NCI-H146 treated with DMSO at 0.1 percent for 48 hours (cell line): Measurements from ENCODE around the gene ASB8.

Experiments used
- DNase-seq: peaks from one replicate; lab custom pipeline; 2025; ENCODE audit not compliant: unreplicated experiment; lab: John Stamatoyannopoulos, UW

The ASB8 gene

GRCh38 chr12:48157018-48157888 lies at the start of gene ASB8:
Gene ASB8 (minus strand): TSS chr12:48157515. CDS start chr12:48153496, 4,019 bp downstream.
- DNase-seq: peak; percentile 99

GRCh38 chr12:48203192-48203591 lies 45.9 kb upstream of the ASB8 start, which contains the start of gene OR10AD1:
Gene OR10AD1 (minus strand): TSS chr12:48203292. CDS start chr12:48203292, 0 bp downstream.
- DNase-seq: no peak

GRCh38 chr12:48202766-48203165 lies 45.5 kb upstream of the ASB8 start:
- DNase-seq: no peak

GRCh38 chr12:48201516-48201915 lies 44.2 kb upstream of the ASB8 start:
- no peak for DNase-seq

- DNase-seq: no peak
These were observed 43.8 kb upstream of the ASB8 start for GRCh38 chr12:48201091-48201490.

GRCh38 chr12:48199774-48200221 lies 42.5 kb upstream of the ASB8 start:
- DNase-seq: no peak

- DNase-seq: no peak
These were observed 41.7 kb upstream of the ASB8 start for GRCh38 chr12:48198985-48199384.

- no peak for DNase-seq
These were observed 41.3 kb upstream of the ASB8 start for GRCh38 chr12:48198672-48198971.

GRCh38 chr12:48197971-48198671 lies 40.8 kb upstream of the ASB8 start:
- DNase-seq: no peak

- no peak for DNase-seq
These were observed 40.2 kb upstream of the ASB8 start for GRCh38 chr12:48197549-48197970.

- DNase-seq: no peak
These were observed 37.5 kb upstream of the ASB8 start for GRCh38 chr12:48194799-48195201.

- DNase-seq: no peak
These were observed 36.3 kb upstream of the ASB8 start for GRCh38 chr12:48193623-48194022.

- no peak for DNase-seq
These were observed 35.5 kb upstream of the ASB8 start for GRCh38 chr12:48192861-48193260.

GRCh38 chr12:48191096-48191495 lies 33.8 kb upstream of the ASB8 start:
- no peak for DNase-seq

GRCh38 chr12:48189331-48190125 lies 32.2 kb upstream of the ASB8 start:
- peak; percentile 53 for DNase-seq

GRCh38 chr12:48187916-48188695 lies 30.8 kb upstream of the ASB8 start:
- DNase-seq: no peak

GRCh38 chr12:48185181-48185919 lies 28.0 kb upstream of the ASB8 start:
- no peak for DNase-seq

GRCh38 chr12:48184549-48184922 lies 27.2 kb upstream of the ASB8 start:
- no peak for DNase-seq

- no peak for DNase-seq
These were observed 26.7 kb upstream of the ASB8 start for GRCh38 chr12:48183876-48184548.
